HG02623 (cell line): ENCODE data around the gene ELOA.
"Not testable (repeated sequence)": the region's sequence is repeated elsewhere in the genome, so short reads cannot be mapped to it uniquely, and the experiment has no call there.

ENCODE experiments used
- ATAC-seq: cut with Tn5 transposase; IDR thresholded peaks from one replicate; pipeline ENCODE4 v1.9.1; 2021; ENCODE audit warnings: moderate library complexity; ENCODE audit not compliant: unreplicated experiment

The ELOA gene

GRCh38 chr1:23777979-23778814 is 34.9 kb downstream of the ELOA start, which contains the start of gene PITHD1:
TSS of gene PITHD1 (plus strand) at chr1:23778418. CDS start at chr1:23778516, 98 bp downstream.
- ATAC-seq, result peak; percentile 81

GRCh38 chr1:23779826-23780371 is 36.6 kb downstream of the ELOA start:
- ATAC-seq, result no peak

GRCh38 chr1:23783141-23783540 is 39.9 kb downstream of the ELOA start:
- not testable (repeated sequence) for ATAC-seq

GRCh38 chr1:23784846-23785245 is 41.6 kb downstream of the ELOA start:
- no peak for ATAC-seq

- no peak for ATAC-seq
These were observed 44.4 kb downstream of the ELOA start for GRCh38 chr1:23787701-23788100.

- ATAC-seq, result no peak
These were observed 45.4 kb downstream of the ELOA start for GRCh38 chr1:23788695-23789094.

GRCh38 chr1:23790696-23791515 is 47.6 kb downstream of the ELOA start, which contains the start of gene LYPLA2:
TSS of gene LYPLA2 (plus strand) at chr1:23791145. CDS start at chr1:23792683, 1,538 bp downstream.
- peak; percentile 62 for ATAC-seq

- ATAC-seq, result no peak
These were observed 48.3 kb downstream of the ELOA start for GRCh38 chr1:23791516-23792047.

- ATAC-seq, result no peak
These were observed 49.1 kb downstream of the ELOA start for GRCh38 chr1:23792151-23792945.

GRCh38 chr1:23793018-23793781 is 49.9 kb downstream of the ELOA start:
- ATAC-seq, result no peak

- no peak for ATAC-seq
These were observed 50.8 kb downstream of the ELOA start for GRCh38 chr1:23793861-23794731.

GRCh38 chr1:23794732-23795182 is 51.5 kb downstream of the ELOA start:
- ATAC-seq, result not testable (repeated sequence)

GRCh38 chr1:23795676-23796465 is 52.6 kb downstream of the ELOA start:
- no peak for ATAC-seq

GRCh38 chr1:23796466-23797271 is 53.4 kb downstream of the ELOA start:
- no peak for ATAC-seq

GRCh38 chr1:23797478-23798448 is 54.5 kb downstream of the ELOA start:
- no peak for ATAC-seq

GRCh38 chr1:23798662-23799142 is 55.4 kb downstream of the ELOA start:
- no peak for ATAC-seq
